GM12892 (cell line): ENCODE data around the gene WDFY2.

ENCODE experiments used
- POLR2A ChIP-seq: IDR thresholded peaks from 2 replicates; pipeline ENCODE4 v1.6.1; 2011; ENCODE audit warnings: low read depth, low read length, control low read depth
- POLR2AphosphoS5 ChIP-seq: IDR thresholded peaks from 2 replicates; pipeline ENCODE4 v1.6.1; 2011; ENCODE audit warnings: low read depth, low read length, control low read depth

DNA sequence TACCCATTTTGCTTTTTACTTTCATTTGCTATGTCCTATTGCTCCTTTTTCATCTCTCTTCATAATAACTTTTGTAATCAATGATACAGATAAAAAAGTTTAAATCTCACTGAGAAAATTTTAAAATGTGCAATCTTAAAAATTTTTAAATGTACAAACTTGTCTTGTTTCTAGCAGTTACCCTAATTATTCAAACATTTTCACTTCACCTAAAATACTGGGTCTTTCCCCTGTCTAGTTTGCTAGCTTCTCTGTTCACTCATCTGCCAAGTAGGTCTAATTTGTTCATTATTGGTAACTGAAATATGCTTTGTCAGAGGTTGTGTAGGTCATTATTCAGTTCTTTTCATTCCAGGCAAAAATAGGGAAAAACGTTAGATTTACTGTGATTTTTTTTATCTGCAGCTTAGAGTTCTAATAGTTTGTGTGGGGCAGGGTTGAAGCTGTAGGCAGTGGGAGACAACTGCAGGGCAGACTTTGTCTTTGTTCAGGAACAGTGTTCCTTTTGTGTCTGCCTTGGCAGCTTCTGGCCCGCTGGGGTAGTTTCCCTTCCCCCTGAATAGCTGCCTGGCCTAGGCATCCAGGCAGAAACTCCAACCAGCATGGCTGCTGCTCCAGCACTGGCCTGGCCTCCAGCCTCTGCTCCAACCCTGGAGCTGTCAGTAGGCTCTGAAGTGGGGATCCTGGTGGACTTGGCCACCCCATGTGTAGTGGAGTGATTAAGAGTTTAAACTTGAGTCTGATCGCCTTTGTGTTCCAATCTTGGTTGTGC, 48.5 kb downstream of the WDFY2 start:
- TF ChIP-seq POLR2AphosphoS5 (no peak), POLR2A (no peak)
